SU-DHL-6 (cell line): ENCODE measurements around the gene C1orf74.

Source experiments
- EZH2phosphoT487 ChIP-seq: fragments of 200-600 bp; sonication (generic), shearing (Covaris generic); conservative IDR thresholded peaks from 2 replicates; pipeline ENCODE4 v1.6.1; 2018; ENCODE audit warnings: mild to moderate bottlenecking, antibody characterized with exemption, low read length, moderate library complexity, mixed read lengths
- TF ChIP-seq, protein P1 (sequence below): fragments of 200-600 bp; sonication (generic); IDR thresholded peaks from one replicate; pipeline ENCODE4 v1.5.1; 2017; ENCODE audit warnings: antibody characterized with exemption, mild to moderate bottlenecking, low read length, moderate library complexity; ENCODE audit not compliant: insufficient read depth, poor library complexity, severe bottlenecking

DNA sequence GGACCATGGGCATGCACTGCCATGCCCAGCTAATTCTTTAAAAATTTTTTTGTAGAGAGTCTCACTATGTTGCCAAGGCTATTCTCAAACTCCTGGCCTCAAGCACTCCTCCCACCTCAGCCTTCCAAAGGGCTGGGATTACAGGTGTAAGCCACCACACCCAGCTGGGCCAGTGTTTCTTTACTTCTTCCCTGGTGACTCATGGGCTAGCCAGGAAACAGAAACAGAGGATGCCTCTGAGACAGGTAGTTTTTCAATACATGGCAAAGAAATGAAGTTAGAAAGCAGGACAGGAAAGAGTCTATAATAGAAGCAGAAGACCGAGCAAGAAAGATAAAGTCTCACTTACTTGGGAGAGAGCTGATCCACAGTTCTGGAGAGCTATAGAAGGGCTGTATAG is 7.6 kb upstream of the C1orf74 start:
- TF ChIP-seq, protein P1, sequence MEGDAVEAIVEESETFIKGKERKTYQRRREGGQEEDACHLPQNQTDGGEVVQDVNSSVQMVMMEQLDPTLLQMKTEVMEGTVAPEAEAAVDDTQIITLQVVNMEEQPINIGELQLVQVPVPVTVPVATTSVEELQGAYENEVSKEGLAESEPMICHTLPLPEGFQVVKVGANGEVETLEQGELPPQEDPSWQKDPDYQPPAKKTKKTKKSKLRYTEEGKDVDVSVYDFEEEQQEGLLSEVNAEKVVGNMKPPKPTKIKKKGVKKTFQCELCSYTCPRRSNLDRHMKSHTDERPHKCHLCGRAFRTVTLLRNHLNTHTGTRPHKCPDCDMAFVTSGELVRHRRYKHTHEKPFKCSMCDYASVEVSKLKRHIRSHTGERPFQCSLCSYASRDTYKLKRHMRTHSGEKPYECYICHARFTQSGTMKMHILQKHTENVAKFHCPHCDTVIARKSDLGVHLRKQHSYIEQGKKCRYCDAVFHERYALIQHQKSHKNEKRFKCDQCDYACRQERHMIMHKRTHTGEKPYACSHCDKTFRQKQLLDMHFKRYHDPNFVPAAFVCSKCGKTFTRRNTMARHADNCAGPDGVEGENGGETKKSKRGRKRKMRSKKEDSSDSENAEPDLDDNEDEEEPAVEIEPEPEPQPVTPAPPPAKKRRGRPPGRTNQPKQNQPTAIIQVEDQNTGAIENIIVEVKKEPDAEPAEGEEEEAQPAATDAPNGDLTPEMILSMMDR = no peak
- no peak for TF ChIP-seq EZH2phosphoT487
